ENCODE results near the gene ZMAT2. TPM values are rescaled to one million over a fixed set of nuclear protein-coding genes. Genes with fewer than 3 reads are reported as not detected.

Gene ZMAT2
- total RNA-seq, 1 donor from 2014 or later, result 47.5 TPM

- peaks cover 7% of the 10 kb centered on the region for H3K27me3 Mint-ChIP-seq (ENCODE audit: unreplicated experiment)
- TF ChIP-seq CTCF (IDR thresholded peaks at IDR 0.05), result no peak
- peak; percentile 87 for DNase-seq (ENCODE audit: extremely low spot score, unreplicated experiment)
- peak overlapping the region; percentile 57 for H3K4me3 Mint-ChIP-seq (ENCODE audit: unreplicated experiment)
- H3K4me1 Mint-ChIP-seq (ENCODE audit: unreplicated experiment), result peaks cover 11% of the 10 kb centered on the region
- H3K9me3 Mint-ChIP-seq (ENCODE audit: unreplicated experiment), result no peaks in the 10 kb centered on the region
- H3K27ac Mint-ChIP-seq (ENCODE audit: unreplicated experiment), result no peak overlapping the region
- H3K36me3 Mint-ChIP-seq (ENCODE audit: unreplicated experiment), result no peaks in the 10 kb centered on the region
These were observed 25.7 kb downstream of the ZMAT2 start for GRCh38 chr5:140725799-140726471.

GRCh38 chr5:140733098-140733497, 32.9 kb downstream of the ZMAT2 start:
- H3K27ac Mint-ChIP-seq (ENCODE audit: unreplicated experiment), result no peak overlapping the region
- no peaks in the 10 kb centered on the region for H3K9me3 Mint-ChIP-seq (ENCODE audit: unreplicated experiment)
- no peak for DNase-seq (ENCODE audit: extremely low spot score, unreplicated experiment)
- H3K36me3 Mint-ChIP-seq (ENCODE audit: unreplicated experiment), result no peaks in the 10 kb centered on the region
- peaks cover 30% of the 10 kb centered on the region for H3K27me3 Mint-ChIP-seq (ENCODE audit: unreplicated experiment)
- no peaks in the 10 kb centered on the region for H3K4me1 Mint-ChIP-seq (ENCODE audit: unreplicated experiment)
- no peak overlapping the region for H3K4me3 Mint-ChIP-seq (ENCODE audit: unreplicated experiment)
- TF ChIP-seq CTCF (IDR thresholded peaks at IDR 0.05), result no peak

- H3K27me3 Mint-ChIP-seq (ENCODE audit: unreplicated experiment), result peaks cover 26% of the 10 kb centered on the region
- TF ChIP-seq CTCF (IDR thresholded peaks at IDR 0.05), result peak; percentile 40
- H3K27ac Mint-ChIP-seq (ENCODE audit: unreplicated experiment), result no peak overlapping the region
- no peaks in the 10 kb centered on the region for H3K9me3 Mint-ChIP-seq (ENCODE audit: unreplicated experiment)
- H3K4me1 Mint-ChIP-seq (ENCODE audit: unreplicated experiment), result no peaks in the 10 kb centered on the region
- no peaks in the 10 kb centered on the region for H3K36me3 Mint-ChIP-seq (ENCODE audit: unreplicated experiment)
- H3K4me3 Mint-ChIP-seq (ENCODE audit: unreplicated experiment), result no peak overlapping the region
- DNase-seq (ENCODE audit: extremely low spot score, unreplicated experiment), result no peak
These were observed 34.1 kb downstream of the ZMAT2 start for GRCh38 chr5:140734354-140734753.

GRCh38 chr5:140737486-140737885, 37.2 kb downstream of the ZMAT2 start:
- no peaks in the 10 kb centered on the region for H3K36me3 Mint-ChIP-seq (ENCODE audit: unreplicated experiment)
- no peak for TF ChIP-seq CTCF (IDR thresholded peaks at IDR 0.05)
- no peak for DNase-seq (ENCODE audit: extremely low spot score, unreplicated experiment)
- no peak overlapping the region for H3K4me3 Mint-ChIP-seq (ENCODE audit: unreplicated experiment)
- peaks cover 4% of the 10 kb centered on the region for H3K9me3 Mint-ChIP-seq (ENCODE audit: unreplicated experiment)
- H3K27me3 Mint-ChIP-seq (ENCODE audit: unreplicated experiment), result peaks cover 23% of the 10 kb centered on the region
- no peaks in the 10 kb centered on the region for H3K4me1 Mint-ChIP-seq (ENCODE audit: unreplicated experiment)
- no peak overlapping the region for H3K27ac Mint-ChIP-seq (ENCODE audit: unreplicated experiment)

GRCh38 chr5:140741967-140742366, 41.7 kb downstream of the ZMAT2 start:
- Mint-ChIP-seq H3K9me3 (ENCODE audit: unreplicated experiment) (peaks cover 18% of the 10 kb centered on the region), H3K27ac (ENCODE audit: unreplicated experiment) (no peak overlapping the region), H3K4me3 (ENCODE audit: unreplicated experiment) (no peak overlapping the region), H3K27me3 (ENCODE audit: unreplicated experiment) (peaks cover 6% of the 10 kb centered on the region), H3K36me3 (ENCODE audit: unreplicated experiment) (no peaks in the 10 kb centered on the region), H3K4me1 (ENCODE audit: unreplicated experiment) (no peaks in the 10 kb centered on the region)
- no peak for TF ChIP-seq CTCF (IDR thresholded peaks at IDR 0.05)
- DNase-seq (ENCODE audit: extremely low spot score, unreplicated experiment), result no peak

Measured in osteocyte (in vitro differentiated cells).